ENCODE data around the gene SCARB1. TPM values are rescaled to one million over a fixed set of nuclear protein-coding genes. Genes with fewer than 3 reads are reported as not detected.

SCARB1 gene
- total RNA-seq, 1 experiment from 2014 or later: 359 TPM

DNA sequence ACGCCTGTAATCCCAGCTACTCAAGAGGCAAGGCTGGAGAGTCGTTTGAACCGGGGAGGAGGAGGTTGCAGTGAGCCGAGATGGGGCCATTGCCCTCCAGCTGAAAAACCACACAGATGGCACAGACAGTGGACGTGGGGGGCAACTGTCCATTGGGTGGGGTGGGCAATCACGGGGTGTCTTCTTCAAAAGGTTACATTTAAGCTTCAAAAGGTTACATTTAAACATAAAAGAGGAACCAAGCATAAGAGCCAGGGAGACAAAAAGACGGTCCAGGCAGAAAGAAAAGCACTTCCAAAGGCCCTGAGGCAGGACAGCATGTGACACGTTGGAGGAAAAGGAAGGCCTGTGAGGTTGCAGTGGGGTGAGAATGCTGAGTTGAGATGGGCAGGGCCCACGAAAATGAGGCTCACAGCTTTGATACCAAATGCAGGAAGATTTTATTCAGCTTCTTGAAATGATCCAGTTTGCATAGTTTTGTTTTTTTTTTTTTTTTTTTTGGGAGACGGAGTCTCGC lies 10.7 kb downstream of the SCARB1 start:
- peaks cover 33% of the 10 kb centered on the region for H3K4me1 ChIP-seq (ENCODE audit: control insufficient read depth, insufficient read depth, low read length)
- in situ Hi-C loops (cut with HindIII; ENCODE audit: low pct_unique_long_range_greater_than_20kb, low sequenced_read_pairs): no loop called here
- TF ChIP-seq POLR2AphosphoS5 (IDR thresholded peaks at IDR 0.05; ENCODE audit: low read depth, low read length): no peak
- TF ChIP-seq TCF7L2 (IDR thresholded peaks at IDR 0.05; ENCODE audit: low read depth, low read length): no peak
- TF ChIP-seq, protein P1, sequence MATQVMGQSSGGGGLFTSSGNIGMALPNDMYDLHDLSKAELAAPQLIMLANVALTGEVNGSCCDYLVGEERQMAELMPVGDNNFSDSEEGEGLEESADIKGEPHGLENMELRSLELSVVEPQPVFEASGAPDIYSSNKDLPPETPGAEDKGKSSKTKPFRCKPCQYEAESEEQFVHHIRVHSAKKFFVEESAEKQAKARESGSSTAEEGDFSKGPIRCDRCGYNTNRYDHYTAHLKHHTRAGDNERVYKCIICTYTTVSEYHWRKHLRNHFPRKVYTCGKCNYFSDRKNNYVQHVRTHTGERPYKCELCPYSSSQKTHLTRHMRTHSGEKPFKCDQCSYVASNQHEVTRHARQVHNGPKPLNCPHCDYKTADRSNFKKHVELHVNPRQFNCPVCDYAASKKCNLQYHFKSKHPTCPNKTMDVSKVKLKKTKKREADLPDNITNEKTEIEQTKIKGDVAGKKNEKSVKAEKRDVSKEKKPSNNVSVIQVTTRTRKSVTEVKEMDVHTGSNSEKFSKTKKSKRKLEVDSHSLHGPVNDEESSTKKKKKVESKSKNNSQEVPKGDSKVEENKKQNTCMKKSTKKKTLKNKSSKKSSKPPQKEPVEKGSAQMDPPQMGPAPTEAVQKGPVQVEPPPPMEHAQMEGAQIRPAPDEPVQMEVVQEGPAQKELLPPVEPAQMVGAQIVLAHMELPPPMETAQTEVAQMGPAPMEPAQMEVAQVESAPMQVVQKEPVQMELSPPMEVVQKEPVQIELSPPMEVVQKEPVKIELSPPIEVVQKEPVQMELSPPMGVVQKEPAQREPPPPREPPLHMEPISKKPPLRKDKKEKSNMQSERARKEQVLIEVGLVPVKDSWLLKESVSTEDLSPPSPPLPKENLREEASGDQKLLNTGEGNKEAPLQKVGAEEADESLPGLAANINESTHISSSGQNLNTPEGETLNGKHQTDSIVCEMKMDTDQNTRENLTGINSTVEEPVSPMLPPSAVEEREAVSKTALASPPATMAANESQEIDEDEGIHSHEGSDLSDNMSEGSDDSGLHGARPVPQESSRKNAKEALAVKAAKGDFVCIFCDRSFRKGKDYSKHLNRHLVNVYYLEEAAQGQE (IDR thresholded peaks at IDR 0.05; ENCODE audit: insufficient read depth in 1 of 2, low read depth in 2 of 2, low read length in 1 of 2): no peak
- no peak for TF ChIP-seq SIN3A (IDR thresholded peaks at IDR 0.05; ENCODE audit: borderline replicate concordance, insufficient read depth, low read depth, low read length)
- no peak for TF ChIP-seq CTCF (IDR thresholded peaks at IDR 0.05)
- no TSS peak for BruUV-seq (replicated peaks)
- ChIA-PET CTCF (interaction anchor here (0.6 kb wide), 1 partner anchor 37 kb away, joined by 5 read pairs; no protein-coding TSS in a partner anchor), POLR2A (interaction anchor here (0.6 kb wide), 1 partner anchor 707 kb away, joined by 5 read pairs; no protein-coding TSS in a partner anchor)
- H3K4me3 ChIP-seq (ENCODE audit: low read depth in 2 of 2, low read length in 2 of 2): no peak overlapping the region
- H3K36me3 ChIP-seq (ENCODE audit: control insufficient read depth, insufficient read depth, low read length): 0 out of 2 replicates have a peak, but pooled peaks cover 1% of the 10 kb centered on the region
- intact Hi-C loops (cut with micrococcal nuclease; ENCODE audit: unreplicated experiment): no loop called here
- H3K27ac ChIP-seq (ENCODE audit: low read length): no peak overlapping the region
- no peaks in the 10 kb centered on the region for H3K9me3 ChIP-seq (ENCODE audit: control insufficient read depth, insufficient read depth, low read depth, low read length)
- DNase-seq (ENCODE audit: low read depth, low spot score) (no peak), ATAC-seq (no peak)
- H3K27me3 ChIP-seq (ENCODE audit: control insufficient read depth, insufficient read depth, low read length): no peaks in the 10 kb centered on the region

GRCh38 chr12:124852329-124852831 lies 11.3 kb downstream of the SCARB1 start:
- Histone ChIP-seq H3K4me3 (ENCODE audit: low read depth in 2 of 2, low read length in 2 of 2) (no peak overlapping the region), H3K4me1 (ENCODE audit: control insufficient read depth, insufficient read depth, low read length) (peaks cover 38% of the 10 kb centered on the region), H3K27ac (ENCODE audit: low read length) (no peak overlapping the region), H3K36me3 (ENCODE audit: control insufficient read depth, insufficient read depth, low read length) (no peaks in the 10 kb centered on the region), H3K27me3 (ENCODE audit: control insufficient read depth, insufficient read depth, low read length) (no peaks in the 10 kb centered on the region), H3K9me3 (ENCODE audit: control insufficient read depth, insufficient read depth, low read depth, low read length) (no peaks in the 10 kb centered on the region)
- in situ Hi-C loops (cut with HindIII; ENCODE audit: low pct_unique_long_range_greater_than_20kb, low sequenced_read_pairs): no loop called here
- no peak for ATAC-seq
- BruUV-seq (replicated peaks): no TSS peak
- ChIA-PET POLR2A (no interaction called here), CTCF (interaction anchor here (0.6 kb wide), 1 partner anchor 37 kb away, joined by 5 read pairs; no protein-coding TSS in a partner anchor)
- intact Hi-C loops (cut with micrococcal nuclease; ENCODE audit: unreplicated experiment): no loop called here
- TF ChIP-seq SIN3A (IDR thresholded peaks at IDR 0.05; ENCODE audit: borderline replicate concordance, insufficient read depth, low read depth, low read length): no peak
- no peak for TF ChIP-seq POLR2AphosphoS5 (IDR thresholded peaks at IDR 0.05; ENCODE audit: low read depth, low read length)
- no peak for TF ChIP-seq CTCF (IDR thresholded peaks at IDR 0.05)
- no peak for TF ChIP-seq TCF7L2 (IDR thresholded peaks at IDR 0.05; ENCODE audit: low read depth, low read length)
- TF ChIP-seq, protein P1 (IDR thresholded peaks at IDR 0.05; ENCODE audit: insufficient read depth in 1 of 2, low read depth in 2 of 2, low read length in 1 of 2): no peak
- DNase-seq (ENCODE audit: low read depth, low spot score): no peak

Measured in Panc1 (cell line).